HK-2 (cell line): ENCODE measurements around the gene CLTC.
"Not testable (repeated sequence)": the region's sequence is repeated elsewhere in the genome, so short reads cannot be mapped to it uniquely, and the experiment has no call there.

ENCODE experiments used
- DNase-seq: peaks from one replicate; pipeline ENCODE4 v3.0.0-alpha.2; 2018; ENCODE audit not compliant: unreplicated experiment

Gene CLTC

GRCh38 chr17:59619298-59620063 is at the start of gene CLTC:
Gene CLTC, plus strand, starts transcription at chr17:59619895. Its CDS starts 237 bp downstream, at chr17:59620132.
- DNase-seq: peak; percentile 93

GRCh38 chr17:59572301-59572924 is 47.3 kb upstream of the CLTC start:
- DNase-seq: no peak

GRCh38 chr17:59584168-59584567 is 35.5 kb upstream of the CLTC start:
- DNase-seq: not testable (repeated sequence)

- no peak for DNase-seq
Measured at GRCh38 chr17:59600169-59600568, 19.5 kb upstream of the CLTC start.

- no peak for DNase-seq
Measured at GRCh38 chr17:59601130-59601529, 18.6 kb upstream of the CLTC start.

GRCh38 chr17:59607061-59607460 is 12.6 kb upstream of the CLTC start:
- DNase-seq: no peak

- DNase-seq: no peak
Measured at GRCh38 chr17:59607817-59608403, 11.8 kb upstream of the CLTC start.

- no peak for DNase-seq
Measured at GRCh38 chr17:59611503-59611902, 8.2 kb upstream of the CLTC start.

- DNase-seq: no peak
Measured at GRCh38 chr17:59616253-59616920, 3.3 kb upstream of the CLTC start.

- DNase-seq: no peak
Measured at GRCh38 chr17:59617156-59617732, 2.5 kb upstream of the CLTC start.

- no peak for DNase-seq
Measured at GRCh38 chr17:59619035-59619297, 729 bp upstream of the CLTC start.

GRCh38 chr17:59620064-59620359 is 317 bp downstream of the CLTC start:
- DNase-seq: no peak

GRCh38 chr17:59620518-59621259 is 994 bp downstream of the CLTC start:
- peak; percentile 64 for DNase-seq

GRCh38 chr17:59621771-59622170 is 2.1 kb downstream of the CLTC start:
- no peak for DNase-seq

GRCh38 chr17:59623151-59623550 is 3.5 kb downstream of the CLTC start:
- no peak for DNase-seq

GRCh38 chr17:59626756-59627155 is 7.1 kb downstream of the CLTC start:
- no peak for DNase-seq

- DNase-seq: no peak
Measured at GRCh38 chr17:59627274-59627673, 7.6 kb downstream of the CLTC start.

- no peak for DNase-seq
Measured at GRCh38 chr17:59627770-59628171, 8.1 kb downstream of the CLTC start.

GRCh38 chr17:59629174-59629573 is 9.5 kb downstream of the CLTC start:
- no peak for DNase-seq

GRCh38 chr17:59631276-59631675 is 11.6 kb downstream of the CLTC start:
- no peak for DNase-seq

GRCh38 chr17:59632398-59632797 is 12.7 kb downstream of the CLTC start:
- no peak for DNase-seq
